NCI-H2171 treated with DMSO at 0.1 percent for 48 hours (cell line): ENCODE results near the gene REXO4.
A peak's percentile ranks its signal among the peaks of the same experiment; 100 is the strongest.

Experiments used
- DNase-seq: peaks from one replicate; lab custom pipeline; 2025; lab: John Stamatoyannopoulos, UW

Gene REXO4

GRCh38 chr9:133417541-133418461 is at the start of gene REXO4:
TSS of gene REXO4 (minus strand) at chr9:133418010. CDS start at chr9:133417844, 166 bp downstream.
- DNase-seq, result peak; percentile 95

DNA sequence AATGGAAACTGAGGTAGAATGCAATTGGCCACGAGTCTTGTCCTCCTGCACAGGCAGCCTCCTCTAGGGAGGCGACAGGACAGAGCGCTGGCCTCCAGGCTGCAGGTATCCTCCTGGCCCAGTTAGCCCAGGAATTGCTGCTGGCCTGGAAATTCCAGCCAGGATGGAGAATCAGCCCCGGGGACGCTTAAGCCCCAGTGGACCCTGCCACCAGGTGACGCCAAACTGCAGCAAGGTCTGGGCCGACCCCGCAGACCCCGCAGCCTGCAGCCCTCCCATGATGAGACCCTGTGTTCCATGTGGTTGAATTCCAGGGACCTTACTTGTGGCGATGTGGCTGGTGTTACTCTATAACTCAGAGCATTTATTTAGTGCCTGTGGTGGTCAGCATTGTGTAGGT is 49.3 kb upstream of the REXO4 start:
- DNase-seq, result no peak

DNA sequence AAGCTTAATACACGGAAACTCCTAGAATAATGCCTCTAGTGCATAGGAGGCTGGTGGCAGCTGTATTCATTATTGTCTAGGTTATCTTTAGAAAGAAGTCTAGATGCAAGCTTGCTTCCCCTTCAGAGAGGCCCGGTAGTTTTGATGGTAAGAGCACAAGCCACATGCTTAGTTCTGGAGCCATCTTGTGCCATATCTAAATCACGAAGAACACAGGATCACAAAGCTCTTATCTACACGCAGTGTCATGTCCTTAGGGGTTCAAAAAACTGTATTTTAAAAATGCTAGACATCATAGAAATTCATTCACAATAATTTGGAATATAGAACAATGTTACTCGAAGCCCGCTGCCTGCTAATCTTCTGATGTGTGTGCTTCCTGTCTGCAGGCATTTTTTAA is 48.2 kb upstream of the REXO4 start:
- DNase-seq, result no peak

DNA sequence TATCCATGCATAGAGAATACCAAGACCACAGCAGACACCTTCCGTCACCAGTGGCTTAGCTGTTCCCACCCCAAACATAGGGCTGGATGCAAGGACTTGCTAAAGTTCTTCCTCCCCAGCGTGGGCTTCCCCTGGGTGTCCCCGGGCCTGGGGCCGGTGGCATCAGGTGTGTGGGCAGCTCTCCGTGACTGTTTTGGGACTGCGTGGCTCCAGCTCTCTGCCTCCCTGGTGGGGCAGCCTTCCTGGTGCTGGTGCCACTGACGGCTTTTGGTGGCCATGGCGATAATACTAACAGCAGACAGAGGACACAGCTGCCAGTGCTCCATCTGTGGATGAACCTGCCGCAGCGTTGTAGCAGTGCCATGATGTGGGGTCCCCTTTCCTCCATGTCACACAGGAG is 46.8 kb upstream of the REXO4 start:
- DNase-seq, result peak; percentile 48

DNA sequence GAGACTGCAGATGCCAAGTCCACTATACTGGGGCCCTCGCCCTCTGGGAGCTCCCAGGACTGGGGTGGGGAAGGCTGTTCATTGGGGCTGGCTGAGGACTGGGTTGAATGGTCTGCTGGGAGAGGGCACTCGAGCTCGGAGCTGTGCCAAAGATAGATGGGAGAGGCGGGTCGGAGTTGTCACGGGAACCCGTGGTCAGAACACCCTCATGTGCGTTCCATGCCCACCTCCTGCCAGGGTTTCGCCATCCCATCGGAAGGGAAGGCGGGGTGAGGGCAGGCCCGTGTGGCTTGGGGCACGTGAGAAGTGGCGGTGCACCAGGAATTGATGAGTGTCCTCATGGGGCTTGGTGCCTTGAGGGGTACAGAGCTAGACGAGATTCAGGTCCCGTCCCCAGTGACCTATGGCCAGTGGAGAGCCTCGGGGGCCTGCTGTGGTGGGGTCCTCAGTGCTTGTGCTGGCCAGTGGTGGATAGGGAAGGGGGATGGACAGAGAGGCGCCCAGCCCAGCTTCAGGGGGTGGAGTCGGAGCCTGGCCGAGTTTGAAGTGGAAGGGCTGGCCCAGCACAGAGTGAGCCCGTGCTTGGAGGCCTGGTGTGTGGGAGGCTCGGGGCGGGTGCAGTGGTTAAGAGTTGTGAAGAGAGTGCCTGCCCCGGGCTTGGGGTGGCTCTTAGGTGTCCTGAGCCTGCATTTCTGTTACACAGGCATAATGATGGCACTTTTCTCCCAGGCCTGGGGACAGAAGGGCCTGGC is 46.2 kb upstream of the REXO4 start:
- DNase-seq, result no peak

- DNase-seq, result peak; percentile 83
Observed at GRCh38 chr9:133463234-133463863, 45.5 kb upstream of the REXO4 start.

- DNase-seq, result no peak
Observed at GRCh38 chr9:133461975-133462374, 44.2 kb upstream of the REXO4 start.

- DNase-seq, result peak; percentile 95
Observed at GRCh38 chr9:133460405-133461175, 42.8 kb upstream of the REXO4 start.

DNA sequence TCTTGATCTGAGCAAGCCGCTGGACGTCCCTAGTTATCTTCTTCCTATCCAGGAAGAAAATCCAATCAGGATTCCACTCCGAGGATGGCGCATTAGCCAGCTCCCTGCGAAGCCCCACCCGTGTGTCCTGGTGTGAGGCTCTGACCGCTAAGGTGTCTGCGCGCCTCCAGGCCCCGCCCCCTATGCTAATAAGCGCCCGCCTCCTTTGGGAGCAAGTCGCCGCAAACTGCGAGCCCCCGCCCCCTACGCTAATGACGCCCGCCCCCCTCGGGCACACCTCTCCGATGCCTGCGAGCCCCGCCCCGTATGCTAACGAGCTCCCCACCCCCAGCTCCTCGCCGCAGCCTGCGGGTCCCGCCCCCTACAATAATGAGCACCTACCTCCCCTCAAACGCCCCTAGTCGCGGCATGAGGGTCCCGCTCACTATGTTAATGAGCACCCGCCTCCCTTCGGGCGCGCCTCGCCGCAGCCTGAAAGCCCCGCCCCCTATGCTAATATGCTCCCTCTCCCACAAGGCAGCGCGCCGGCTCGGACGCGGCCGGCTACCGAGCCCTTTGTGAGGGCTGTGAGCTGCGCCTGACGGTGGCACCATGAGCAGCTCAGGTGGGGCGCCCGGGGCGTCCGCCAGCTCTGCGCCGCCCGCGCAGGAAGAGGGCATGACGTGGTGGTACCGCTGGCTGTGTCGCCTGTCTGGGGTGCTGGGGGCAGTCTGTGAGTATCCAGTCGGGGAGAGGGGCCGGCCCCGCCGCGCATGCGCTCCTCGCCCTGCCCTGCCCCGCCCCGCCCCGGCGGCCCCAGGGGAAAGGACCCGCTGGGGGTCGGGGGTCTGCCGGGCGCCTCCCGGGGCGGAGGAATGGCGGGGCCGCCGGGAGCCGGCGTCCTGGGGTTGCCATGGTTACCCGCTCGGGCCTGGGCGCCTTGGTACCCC is 41.9 kb upstream of the REXO4 start, which contains the start of gene CACFD1:
TSS of gene CACFD1 (plus strand) at position 503 of the 929 bp plus-strand sequence. CDS start at position 592, 89 bp downstream.
- DNase-seq, result peak; percentile 99

DNA sequence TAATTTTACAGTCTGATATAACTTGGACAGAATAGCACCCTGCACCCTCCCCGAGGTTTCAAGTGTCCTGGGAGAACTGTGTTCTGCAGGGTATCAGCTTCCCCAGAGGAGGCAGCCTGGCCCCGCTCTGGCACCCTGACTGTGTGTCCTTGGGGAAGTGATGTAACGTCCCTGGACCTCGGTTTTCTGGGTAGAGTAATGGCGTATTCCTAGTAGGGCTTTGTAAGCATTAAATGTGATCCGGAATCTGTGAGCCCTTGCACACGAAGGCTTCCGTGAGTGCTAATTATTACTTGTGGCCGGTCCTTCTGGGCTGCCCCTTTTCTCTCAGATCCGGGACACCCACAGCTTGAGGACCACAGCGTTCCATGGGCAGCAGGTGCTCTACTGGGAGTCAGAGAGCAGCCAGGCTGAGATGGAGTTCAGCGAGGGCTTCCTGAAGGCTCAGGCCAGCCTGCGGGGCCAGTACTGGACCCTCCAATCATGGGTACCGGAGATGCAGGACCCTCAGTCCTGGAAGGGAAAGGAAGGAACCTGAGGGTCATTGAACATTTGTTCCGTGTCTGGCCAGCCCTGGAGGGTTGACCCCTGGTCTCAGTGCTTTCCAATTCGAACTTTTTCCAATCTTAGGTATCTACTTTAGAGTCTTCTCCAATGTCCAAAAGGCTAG is 41.0 kb upstream of the REXO4 start:
- DNase-seq, result no peak

- no peak for DNase-seq
Observed at GRCh38 chr9:133457748-133458147, 39.9 kb upstream of the REXO4 start.

GRCh38 chr9:133457233-133457632 is 39.4 kb upstream of the REXO4 start:
- no peak for DNase-seq

- DNase-seq, result no peak
Observed at GRCh38 chr9:133456409-133456808, 38.6 kb upstream of the REXO4 start.

DNA sequence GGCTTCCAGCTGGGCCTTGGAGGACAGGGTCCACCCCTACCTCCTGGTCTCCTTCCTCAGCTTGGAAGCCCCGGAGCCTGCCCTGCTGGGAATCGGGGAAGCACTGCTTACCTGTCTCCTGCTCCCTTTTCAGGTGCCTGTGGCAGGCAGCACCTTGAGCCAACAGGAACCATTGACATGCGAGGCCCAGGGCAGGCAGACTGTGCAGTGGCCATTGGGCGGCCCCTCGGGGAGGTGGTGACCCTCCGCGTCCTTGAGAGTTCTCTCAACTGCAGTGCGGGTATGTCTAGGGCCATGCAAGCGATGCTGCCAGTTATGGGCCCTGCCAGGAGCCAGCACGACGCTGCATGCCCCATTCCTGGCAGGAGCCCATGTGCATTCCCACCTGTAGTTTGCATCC is 38.1 kb upstream of the REXO4 start:
- no peak for DNase-seq

DNA sequence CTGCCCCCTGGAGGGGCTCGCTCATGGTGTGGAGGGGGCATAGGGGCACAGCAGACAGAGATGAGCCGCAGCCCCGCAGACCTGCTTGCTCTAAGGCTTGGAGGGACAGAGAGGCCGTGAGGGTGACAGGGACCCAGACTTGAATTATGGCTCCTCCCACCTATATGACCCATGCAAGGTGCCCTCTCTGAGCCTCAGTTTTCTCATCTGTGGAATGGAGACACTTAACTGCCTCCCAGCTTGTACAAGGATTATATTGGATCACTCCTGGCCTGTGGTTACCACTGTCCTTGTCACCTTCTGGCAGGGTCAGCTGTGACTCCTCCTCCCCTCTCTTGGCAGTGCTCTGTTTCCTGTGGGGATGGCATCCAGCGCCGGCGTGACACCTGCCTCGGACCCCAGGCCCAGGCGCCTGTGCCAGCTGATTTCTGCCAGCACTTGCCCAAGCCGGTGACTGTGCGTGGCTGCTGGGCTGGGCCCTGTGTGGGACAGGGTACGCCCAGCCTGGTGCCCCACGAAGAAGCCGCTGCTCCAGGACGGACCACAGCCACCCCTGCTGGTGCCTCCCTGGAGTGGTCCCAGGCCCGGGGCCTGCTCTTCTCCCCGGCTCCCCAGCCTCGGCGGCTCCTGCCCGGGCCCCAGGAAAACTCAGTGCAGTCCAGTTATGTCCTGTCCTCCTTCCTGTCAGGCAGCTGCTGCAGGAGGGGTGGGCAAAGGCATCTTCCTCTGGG is 37.3 kb upstream of the REXO4 start:
- no peak for DNase-seq

DNA sequence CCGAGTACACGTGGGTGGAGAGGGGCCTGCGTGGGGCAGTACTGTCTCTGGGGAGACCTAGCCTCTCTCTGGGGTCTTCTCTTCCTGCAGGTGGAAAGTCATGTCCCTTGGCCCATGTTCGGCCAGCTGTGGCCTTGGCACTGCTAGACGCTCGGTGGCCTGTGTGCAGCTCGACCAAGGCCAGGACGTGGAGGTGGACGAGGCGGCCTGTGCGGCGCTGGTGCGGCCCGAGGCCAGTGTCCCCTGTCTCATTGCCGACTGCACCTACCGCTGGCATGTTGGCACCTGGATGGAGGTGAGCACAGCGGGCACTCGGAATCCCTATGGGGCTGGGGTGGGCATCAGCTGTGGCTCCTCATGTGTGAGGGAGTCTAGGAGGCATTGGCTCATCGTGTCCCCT is 36.5 kb upstream of the REXO4 start:
- DNase-seq, result no peak

DNA sequence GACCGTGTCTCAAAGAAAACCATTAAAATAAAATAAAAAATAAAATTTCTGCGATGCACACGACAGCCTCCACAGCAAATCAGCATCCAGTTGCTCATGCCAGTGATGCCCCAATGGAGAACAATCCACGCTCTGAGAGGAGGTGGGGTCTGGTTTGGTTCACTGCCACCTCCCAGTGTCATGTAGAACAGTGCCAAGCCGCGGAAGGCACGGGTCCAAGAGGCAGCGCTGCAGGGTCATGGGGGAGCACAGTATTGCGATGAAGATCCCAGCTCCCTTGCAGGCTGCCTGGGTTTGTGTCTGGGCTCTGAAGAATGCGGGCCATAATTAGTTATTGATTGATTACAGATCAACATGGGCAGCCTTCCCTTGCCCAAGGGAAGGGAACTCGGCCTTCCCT is 35.8 kb upstream of the REXO4 start:
- DNase-seq, result no peak

- DNase-seq, result no peak
Observed at GRCh38 chr9:133452562-133452961, 34.8 kb upstream of the REXO4 start.

DNA sequence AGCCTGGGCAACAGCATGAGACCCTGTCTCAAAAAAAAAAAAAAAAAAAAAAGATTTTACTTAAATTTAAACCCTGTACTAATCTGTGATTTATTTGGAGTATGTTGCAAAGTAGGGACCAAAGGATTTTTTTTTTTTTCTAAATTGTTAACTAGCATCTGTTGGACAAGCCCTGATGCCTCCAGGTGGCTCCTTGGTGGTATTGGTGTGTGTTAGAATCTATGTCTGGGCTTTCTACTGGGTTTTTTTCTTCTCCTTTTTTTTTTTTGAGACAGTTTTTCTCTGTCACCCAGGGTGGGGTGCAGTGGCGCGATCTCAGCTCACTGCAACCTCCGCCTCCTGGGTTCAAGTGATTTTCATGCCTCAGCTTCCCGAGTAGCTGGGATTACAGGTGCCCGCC is 34.1 kb upstream of the REXO4 start:
- peak; percentile 53 for DNase-seq
